Heart right ventricle (tissue), 16 donors: ENCODE results near the gene C14orf119. TPM values are rescaled to one million over a fixed set of nuclear protein-coding genes. Genes with fewer than 3 reads are reported as not detected.

ENCODE experiments used
- ATAC-seq, 8 donors: fragments of 200-7000 bp; cut with Tn5 transposase; one replicate each; pipeline ENCODE4 v1.9.1; 2020; ENCODE audit warnings: mild to moderate bottlenecking in 8 of 8, moderate library complexity in 8 of 8, moderate number of reproducible peaks in 1 of 8
- DNase-seq, 2 donors: peaks; one replicate each; pipeline ENCODE4 v3.0.0-alpha.2; 2020
- H3K27ac ChIP-seq, 10 donors: fragments of 200-600 bp; sonication (generic) in 2 of 10; one replicate each; pipeline versions ENCODE4 v1.5.0 to v1.8.0; 2020 to 2022; ENCODE audit warnings: mild to moderate bottlenecking in 3 of 10
- H3K27me3 ChIP-seq, 7 donors: fragments of 200-600 bp; one replicate each; pipeline ENCODE4 v1.8.0; 2021 to 2022; ENCODE audit warnings: mild to moderate bottlenecking in 2 of 7
- H3K36me3 ChIP-seq, 9 donors: fragments of 200-600 bp; sonication (generic) in 1 of 9; one replicate each; pipeline versions ENCODE4 v1.5.0 to v1.8.0; 2020 to 2022; ENCODE audit warnings: mild to moderate bottlenecking in 2 of 9
- H3K4me1 ChIP-seq, 9 donors: fragments of 200-600 bp; sonication (generic) in 1 of 9; one replicate each; pipeline versions ENCODE4 v1.5.0 to v1.8.0; 2020 to 2022; ENCODE audit warnings: mild to moderate bottlenecking in 4 of 9
- H3K4me3 ChIP-seq, 10 donors: fragments of 200-600 bp; sonication (generic) in 2 of 10; one replicate each; pipeline versions ENCODE4 v1.5.0 to v1.8.0; 2020 to 2022; ENCODE audit warnings: mild to moderate bottlenecking in 7 of 10, moderate library complexity in 2 of 10
- H3K9me3 ChIP-seq, 11 donors: fragments of 200-600 bp in 10 of 11; sonication (generic) in 2 of 11; one replicate each; pipeline versions ENCODE4 v1.5.0 to v1.8.0; 2013 to 2022; ENCODE audit warnings: mild to moderate bottlenecking in 2 of 11, control low read depth in 1 of 11, moderate library complexity in 1 of 11
- WGBS, 2 donors: extraction: QIAGEN DNeasy Blood & Tissue Kit; methylation state at CpG; one replicate each; pipeline ENCODE4 v1.1.7; 2013; ENCODE audit warnings: inconsistent platforms in 1 of 2; 5-methylcytosine and 5-hydroxymethylcytosine counted together
- intact Hi-C, 10 donors: fragments of 100-400 bp; cut with DNase I; formaldehyde crosslinking; loops; one replicate each; pipeline versions ENCODE4 v1.11.1 to v1.14.2; 2022
- polyA plus RNA-seq, 2 donors: library from polyadenylated mRNA; stranded (reverse); fragments of 200-250 nt; gene quantifications; one replicate each; pipeline ENCODE4 v1.2.3, GENCODE V29; 2013
- total RNA-seq, 10 donors: library from RNA; stranded (reverse); fragmentation: NEBNext Ultra II Directional in 3 of 10; extraction: Animal tissue kit (Norgen Biotek cat#: 25700) in 3 of 10; gene quantifications; one replicate each; pipeline versions ENCODE4 v1.2.1 to v1.2.4, GENCODE V29; 2021 to 2023
- TF ChIP-seq, protein P1 (sequence below), 9 donors: fragments of 200-600 bp; sonication (generic) in 2 of 9; IDR thresholded peaks; one replicate each; pipeline versions ENCODE4 v1.5.0 to v1.8.0; 2021 to 2022; ENCODE audit warnings: antibody characterized with exemption in 9 of 9, mild to moderate bottlenecking in 5 of 9, moderate library complexity in 1 of 9
- donor health status: Arrhythmogenic right ventricular cardiomyopathy.
- donor health status: ischemic (EF 13 %, LVEDD 7.1; RV severe dilation, severe dysfunction).
- donor health status: healthy with polysubstance abuse.
- donor health status: DM: no; HTN: yes; CAD: no.
- donor health status: DM: no; HTN: no; CAD: no.
- donor health status: ischemic (EF 25% LVEDD 6.9; RV normal size, moderate dysfunction).
- donor health status: ischemic (EF 25% LVEDD 5.7; RV mildly dilated, moderate dysfunction).
- donor health status: healthy.
- donor health status: DM: yes; HTN: yes; CAD: no.
- donor health status: Ischemic cardiomyopathy.
- donor health status: ischemic (EF 35%, LVEDD 5.7; RV mildly dilated, moderate dysfunction).
- donor health status: nonischemic (EF 11% LVEDD 7.7; RV severe dilation, severe dysfunction).
- donor health status: DM: yes; HTN: yes; CAD: no.
- donor health status: PGD.
- donor health status: ischemic (EF 29% LVEDD 5.4; RV normal size, mild dysfunction).
- donor health status: nonischemic (EF 23%, LVEDD 6.1; RV moderate dilation, normal function).

The C14orf119 gene
- total and polyA plus RNA-seq, 12 donors = 9.8 to 43.3 (median 28.4) TPM

DNA sequence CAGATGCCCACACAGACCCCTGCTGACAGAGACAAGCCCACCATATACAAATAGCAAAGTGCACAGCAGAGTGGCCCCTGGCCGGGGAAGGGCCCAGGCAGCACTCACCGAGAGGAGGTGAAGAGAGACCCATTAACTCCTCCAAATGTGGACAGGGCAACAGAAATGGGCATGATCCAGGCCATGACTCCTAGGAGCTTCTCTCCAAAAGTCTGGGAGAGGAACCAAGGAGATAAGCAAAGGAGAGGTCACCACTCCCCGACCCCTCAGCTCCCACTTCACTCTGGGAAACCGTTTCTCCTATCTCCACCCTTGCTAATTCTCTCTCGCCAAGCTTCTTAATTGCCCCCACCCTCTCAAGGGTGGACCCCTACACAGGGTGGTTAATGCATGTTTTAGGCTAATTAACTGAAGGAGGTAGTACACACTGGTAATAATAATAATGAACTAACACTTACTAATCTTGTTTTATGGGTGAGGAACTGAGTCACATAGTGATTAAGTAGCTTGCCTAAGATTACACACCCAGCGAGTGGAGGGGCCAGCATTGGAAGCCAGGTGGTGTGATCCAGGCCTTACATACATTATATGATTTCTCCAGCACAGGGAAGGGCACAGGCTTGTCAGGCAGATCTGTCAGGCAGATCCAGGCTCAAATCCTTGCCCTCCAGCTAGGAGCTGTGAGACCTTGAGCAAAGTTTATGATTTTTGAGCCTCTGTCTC is 42.7 kb downstream of the C14orf119 start:
- no peak for DNase-seq
- no peak overlapping the region for H3K27ac ChIP-seq
- 61 to 65% methylated on average over 6 of the region's 6 CpGs for WGBS, 2 donors
- H3K4me3 ChIP-seq = no peak overlapping the region
- TF ChIP-seq, protein P1, sequence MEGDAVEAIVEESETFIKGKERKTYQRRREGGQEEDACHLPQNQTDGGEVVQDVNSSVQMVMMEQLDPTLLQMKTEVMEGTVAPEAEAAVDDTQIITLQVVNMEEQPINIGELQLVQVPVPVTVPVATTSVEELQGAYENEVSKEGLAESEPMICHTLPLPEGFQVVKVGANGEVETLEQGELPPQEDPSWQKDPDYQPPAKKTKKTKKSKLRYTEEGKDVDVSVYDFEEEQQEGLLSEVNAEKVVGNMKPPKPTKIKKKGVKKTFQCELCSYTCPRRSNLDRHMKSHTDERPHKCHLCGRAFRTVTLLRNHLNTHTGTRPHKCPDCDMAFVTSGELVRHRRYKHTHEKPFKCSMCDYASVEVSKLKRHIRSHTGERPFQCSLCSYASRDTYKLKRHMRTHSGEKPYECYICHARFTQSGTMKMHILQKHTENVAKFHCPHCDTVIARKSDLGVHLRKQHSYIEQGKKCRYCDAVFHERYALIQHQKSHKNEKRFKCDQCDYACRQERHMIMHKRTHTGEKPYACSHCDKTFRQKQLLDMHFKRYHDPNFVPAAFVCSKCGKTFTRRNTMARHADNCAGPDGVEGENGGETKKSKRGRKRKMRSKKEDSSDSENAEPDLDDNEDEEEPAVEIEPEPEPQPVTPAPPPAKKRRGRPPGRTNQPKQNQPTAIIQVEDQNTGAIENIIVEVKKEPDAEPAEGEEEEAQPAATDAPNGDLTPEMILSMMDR (IDR thresholded peaks at IDR 0.05) = no peak
- intact Hi-C loops = no loop called here
- H3K27me3 ChIP-seq = no peaks in the 10 kb centered on the region
- no peak for ATAC-seq
- peaks cover 0 to 45% (median 0%) of the 10 kb centered on the region in 9 donors for H3K36me3 ChIP-seq
- no peaks in the 10 kb centered on the region for H3K9me3 ChIP-seq
- peaks cover 0 to 19% (median 6%) of the 10 kb centered on the region in 9 donors for H3K4me1 ChIP-seq

DNA sequence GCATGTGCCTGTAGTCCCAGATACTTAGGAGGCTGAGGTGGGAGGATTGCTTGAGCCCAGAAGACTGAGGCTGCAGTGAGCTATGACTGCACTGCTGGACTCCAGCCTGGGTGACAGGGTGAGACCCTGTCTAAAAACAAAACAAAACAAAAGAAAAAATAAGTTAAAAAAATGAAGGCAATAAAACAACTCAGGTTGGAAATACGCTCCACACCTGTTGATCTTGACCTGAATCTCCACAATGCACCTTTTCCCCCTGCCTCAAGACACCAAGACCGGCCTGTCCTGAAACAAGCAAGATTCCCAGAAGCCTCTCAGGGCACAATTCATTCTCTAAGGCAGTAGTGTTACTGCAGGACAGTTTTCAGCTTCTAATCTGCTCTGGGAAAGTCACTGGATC is 44.6 kb downstream of the C14orf119 start:
- Histone ChIP-seq H3K4me3 (no peak overlapping the region), H3K9me3 (no peaks in the 10 kb centered on the region), H3K36me3 (peaks cover 0 to 46% (median 0%) of the 10 kb centered on the region in 9 donors), H3K27me3 (no peaks in the 10 kb centered on the region), H3K4me1 (peaks cover 0 to 25% (median 12%) of the 10 kb centered on the region in 9 donors), H3K27ac (no peak overlapping the region)
- TF ChIP-seq, protein P1 (IDR thresholded peaks at IDR 0.05) = no peak
- intact Hi-C loops = no loop called here
- no peak for ATAC-seq
- 89 to 97% methylated on average over 2 of the region's 2 CpGs for WGBS, 2 donors
- no peak for DNase-seq

DNA sequence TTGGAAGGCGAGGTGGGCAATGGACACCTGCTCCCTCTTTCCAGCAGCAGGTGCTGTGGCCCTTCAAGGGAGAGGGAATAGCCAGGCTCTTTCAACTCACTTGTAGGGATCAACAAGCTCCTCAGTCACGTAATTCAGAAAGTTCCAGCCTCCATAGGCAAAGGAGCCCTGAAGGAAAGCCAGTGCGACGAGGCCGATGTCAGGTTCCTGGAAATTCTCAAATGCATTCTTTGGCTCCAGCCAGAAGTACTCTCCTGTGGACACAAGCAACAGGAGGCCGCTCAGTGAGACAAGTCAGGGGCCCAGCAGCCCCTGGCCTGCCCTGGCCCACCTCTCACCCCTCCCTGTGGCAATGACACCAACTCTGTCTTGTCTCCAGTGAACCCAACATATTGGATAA is 45.1 kb downstream of the C14orf119 start:
- Histone ChIP-seq H3K27me3 (no peaks in the 10 kb centered on the region), H3K27ac (no peak overlapping the region), H3K9me3 (no peaks in the 10 kb centered on the region), H3K4me3 (no peak overlapping the region), H3K4me1 (peaks cover 0 to 25% (median 13%) of the 10 kb centered on the region in 9 donors), H3K36me3 (peaks cover 0 to 46% (median 0%) of the 10 kb centered on the region in 9 donors)
- TF ChIP-seq, protein P1 (IDR thresholded peaks at IDR 0.05) = no peak
- WGBS, 2 donors = 59 to 68% methylated on average over 6 of the region's 6 CpGs
- intact Hi-C loops = no loop called here
- no peak for DNase-seq
- no peak for ATAC-seq

DNA sequence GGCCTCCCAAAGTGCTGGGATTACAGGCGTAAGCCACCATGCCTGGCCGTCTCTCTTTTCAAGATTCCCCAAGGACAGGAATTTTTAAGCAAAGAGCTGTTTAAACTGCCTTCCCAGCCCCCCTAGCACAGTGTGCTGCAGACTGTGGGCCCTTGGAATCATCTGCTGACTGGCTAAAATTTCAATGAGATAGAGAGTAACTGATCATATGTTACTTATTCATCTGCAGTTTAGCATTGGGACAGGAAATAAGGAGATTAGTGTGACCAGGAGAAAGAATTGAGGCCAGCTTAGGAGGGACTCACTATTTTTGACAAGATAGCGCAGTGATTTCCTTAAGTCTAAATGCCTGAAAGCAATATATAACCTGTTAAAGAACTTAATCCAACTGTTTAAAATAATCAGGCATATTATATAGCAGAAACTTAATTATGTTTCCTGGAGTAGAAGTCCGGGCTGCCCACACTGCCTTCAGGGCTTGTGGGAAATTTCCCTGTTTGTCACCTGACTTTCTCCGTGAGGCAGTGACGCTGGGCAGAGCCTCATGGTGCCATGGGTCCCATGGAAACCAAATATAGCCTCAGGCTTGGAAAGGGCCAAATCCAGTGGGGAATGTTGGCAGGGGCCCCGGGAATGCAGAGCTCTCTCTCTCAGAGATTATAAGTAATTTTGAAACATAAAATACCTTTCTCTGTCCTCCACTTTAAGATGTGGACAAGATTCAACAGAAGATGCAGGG is 46.6 kb downstream of the C14orf119 start:
- 45 to 49% methylated on average over 7 of the region's 7 CpGs for WGBS, 2 donors
- Histone ChIP-seq H3K27ac (peak overlapping the region; percentile 15 to 79 (median 62)), H3K36me3 (peaks cover 0 to 40% (median 0%) of the 10 kb centered on the region in 9 donors), H3K9me3 (no peaks in the 10 kb centered on the region), H3K4me3 (no peak overlapping the region), H3K4me1 (peaks cover 0 to 31% (median 13%) of the 10 kb centered on the region in 9 donors), H3K27me3 (no peaks in the 10 kb centered on the region)
- intact Hi-C loops = loop anchor here in 1 of 10 donors (1.0 kb wide), 1 partner anchor 12 kb away; no protein-coding TSS in a partner anchor
- TF ChIP-seq, protein P1 (IDR thresholded peaks at IDR 0.05) = no peak
- ATAC-seq (peak; percentile 83 to 97 (median 92)), DNase-seq (peak; percentile 73 to 80)
